ENCODE results near the gene PSME3. TPM values are rescaled to one million over a fixed set of nuclear protein-coding genes. Genes with fewer than 3 reads are reported as not detected.
"Not testable (repeated sequence)": the region's sequence is repeated elsewhere in the genome, so short reads cannot be mapped to it uniquely, and the experiment has no call there.

The PSME3 gene
- total and polyA plus RNA-seq, 9 of the 15 experiments (the other 6 are each of a cell fraction or from before 2014, with no cell fraction given): 31.2 to 275 (median 141) TPM

DNA sequence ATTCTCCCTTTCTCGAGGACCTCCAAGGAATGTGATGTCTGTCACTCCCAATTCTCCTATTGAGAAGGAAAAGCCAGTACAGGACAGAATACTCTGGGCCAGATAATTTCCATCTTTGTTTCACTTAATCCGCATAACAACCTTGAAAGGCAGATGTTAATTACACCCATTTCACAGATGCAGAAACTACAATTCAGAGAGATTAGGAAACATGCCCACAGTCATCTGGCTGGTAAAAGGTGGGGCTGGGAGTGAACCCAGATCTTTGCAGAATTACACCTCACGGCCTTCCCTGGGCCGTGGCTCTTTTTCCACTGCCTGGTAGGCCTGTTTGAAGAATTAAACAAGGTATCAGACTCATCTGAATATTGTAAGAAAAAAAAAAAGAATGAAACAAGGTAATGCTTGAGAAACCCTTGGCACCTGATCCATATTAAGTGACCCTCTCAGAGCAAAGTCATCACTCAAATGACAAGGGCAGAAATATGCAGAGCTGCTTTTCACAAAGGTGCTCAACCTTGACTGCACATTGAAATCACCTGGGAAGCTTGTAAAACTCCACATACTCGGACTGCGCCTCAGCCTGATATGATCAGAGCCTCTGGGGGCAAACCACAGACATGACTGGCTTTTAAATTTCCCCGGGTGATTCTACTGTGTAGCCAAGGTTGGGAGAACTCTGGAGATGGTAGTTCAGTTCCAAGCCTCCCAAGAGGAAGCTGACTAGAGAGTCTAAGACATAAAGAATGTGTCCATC lies 50.8 kb downstream of the PSME3 start:
- Histone ChIP-seq H3K36me3 (ENCODE audit: control insufficient read depth, insufficient read depth, low read length) (no peaks in the 10 kb centered on the region), H4K20me1 (replicated peaks; ENCODE audit: control insufficient read depth, insufficient read depth, low read length) (no peaks in the 10 kb centered on the region), H3K4me2 (ENCODE audit: insufficient read depth, low read length) (no peak overlapping the region), H3K4me3 (no peak overlapping the region), H3K27ac (ENCODE audit: extremely low read depth, low read depth, low read length) (no peak overlapping the region), H3K9ac (ENCODE audit: insufficient read depth in 1 of 2, low read depth in 2 of 2, low read length in 2 of 2) (no peak overlapping the region), H3K27me3 (ENCODE audit: control insufficient read depth in 2 of 2, insufficient read depth in 2 of 2, low read length in 2 of 2) (no peaks in the 10 kb centered on the region), H3K4me1 (replicated peaks in 1 of 2; ENCODE audit: control insufficient read depth in 2 of 2, insufficient read depth in 2 of 2, low read length in 2 of 2) (peaks cover 3 to 7% of the 10 kb centered on the region in 2 experiments; a peak in 2 of 5 replicates), H3K9me3 (replicated peaks; ENCODE audit: control insufficient read depth, insufficient read depth, low read depth, low read length) (no peaks in the 10 kb centered on the region), H3K9me1 (ENCODE audit: control insufficient read depth, insufficient read depth, low read length) (no peaks in the 10 kb centered on the region), H3K79me2 (ENCODE audit: control insufficient read depth, insufficient read depth, low read length) (no peaks in the 10 kb centered on the region), H2AFZ (ENCODE audit: low read depth, low read length) (no peak overlapping the region)
- WGBS (ENCODE audit: insufficient coverage, low coverage, missing lambda C conversion rate): 16% methylated on average over 7 of the region's 7 CpGs
- no peak; the same call in 2 of the 3 replicates for ATAC-seq
- BruUV-seq (replicated peaks): no TSS peak
- TF ChIP-seq RBM25 (IDR thresholded peaks at IDR 0.05; ENCODE audit: low read depth, low read length, severe bottlenecking): peak; percentile 60
- TF ChIP-seq, protein P1, sequence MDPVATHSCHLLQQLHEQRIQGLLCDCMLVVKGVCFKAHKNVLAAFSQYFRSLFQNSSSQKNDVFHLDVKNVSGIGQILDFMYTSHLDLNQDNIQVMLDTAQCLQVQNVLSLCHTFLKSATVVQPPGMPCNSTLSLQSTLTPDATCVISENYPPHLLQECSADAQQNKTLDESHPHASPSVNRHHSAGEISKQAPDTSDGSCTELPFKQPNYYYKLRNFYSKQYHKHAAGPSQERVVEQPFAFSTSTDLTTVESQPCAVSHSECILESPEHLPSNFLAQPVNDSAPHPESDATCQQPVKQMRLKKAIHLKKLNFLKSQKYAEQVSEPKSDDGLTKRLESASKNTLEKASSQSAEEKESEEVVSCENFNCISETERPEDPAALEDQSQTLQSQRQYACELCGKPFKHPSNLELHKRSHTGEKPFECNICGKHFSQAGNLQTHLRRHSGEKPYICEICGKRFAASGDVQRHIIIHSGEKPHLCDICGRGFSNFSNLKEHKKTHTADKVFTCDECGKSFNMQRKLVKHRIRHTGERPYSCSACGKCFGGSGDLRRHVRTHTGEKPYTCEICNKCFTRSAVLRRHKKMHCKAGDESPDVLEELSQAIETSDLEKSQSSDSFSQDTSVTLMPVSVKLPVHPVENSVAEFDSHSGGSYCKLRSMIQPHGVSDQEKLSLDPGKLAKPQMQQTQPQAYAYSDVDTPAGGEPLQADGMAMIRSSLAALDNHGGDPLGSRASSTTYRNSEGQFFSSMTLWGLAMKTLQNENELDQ (CRISPR knock-in tag; IDR thresholded peaks at IDR 0.05; ENCODE audit: borderline replicate concordance): no peak
- ChIA-PET POLR2A (interaction anchor here (1.5 kb wide), 1 partner anchor 15 kb away, joined by 3 read pairs; no protein-coding TSS in a partner anchor), CTCF (ENCODE audit: low intra/inter-chr PET ratio) (no interaction called here)
- no peak for DNase-seq (ENCODE audit: extremely low read depth in 1 of 4, low spot score in 3 of 4)
- intact Hi-C loops (cut with micrococcal nuclease): loop anchor here (5.0 kb wide), 1 partner anchor 38 kb away; no protein-coding TSS in a partner anchor
- peak; percentile 40 for FAIRE-seq
- in situ Hi-C loops (cut with MboI): no loop called here

DNA sequence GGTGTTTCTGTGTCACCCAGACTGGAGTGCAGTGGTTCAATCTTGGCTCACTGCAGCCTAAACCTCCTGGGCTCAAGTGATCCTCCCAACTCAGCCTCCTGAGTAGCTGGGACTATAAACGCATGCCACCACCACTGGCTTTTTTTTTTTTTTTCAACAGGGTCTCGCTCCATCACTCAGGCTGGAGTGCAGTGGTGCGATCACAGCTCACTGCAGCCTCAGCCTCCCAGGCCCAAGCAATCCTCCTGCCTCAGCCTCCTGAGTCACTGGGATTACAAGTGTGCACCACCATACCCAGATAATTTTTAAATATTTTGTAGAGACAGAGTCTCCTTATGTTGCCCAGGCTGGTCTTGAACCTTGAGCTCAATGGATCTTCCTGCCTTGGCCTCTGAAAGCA lies 52.6 kb downstream of the PSME3 start:
- H3K79me2 ChIP-seq (ENCODE audit: control insufficient read depth, insufficient read depth, low read length); H3K27ac ChIP-seq (ENCODE audit: extremely low read depth, low read depth, low read length); H3K9me3 ChIP-seq (replicated peaks; ENCODE audit: control insufficient read depth, insufficient read depth, low read depth, low read length); BruUV-seq (replicated peaks); H3K27me3 ChIP-seq (ENCODE audit: control insufficient read depth in 2 of 2, insufficient read depth in 2 of 2, low read length in 2 of 2); H3K4me3 ChIP-seq; H3K9me1 ChIP-seq (ENCODE audit: control insufficient read depth, insufficient read depth, low read length); intact Hi-C loops (cut with micrococcal nuclease); ATAC-seq; DNase-seq (ENCODE audit: extremely low read depth in 1 of 4, low spot score in 3 of 4); H4K20me1 ChIP-seq (replicated peaks; ENCODE audit: control insufficient read depth, insufficient read depth, low read length); H3K9ac ChIP-seq (ENCODE audit: insufficient read depth in 1 of 2, low read depth in 2 of 2, low read length in 2 of 2); in situ Hi-C loops (cut with MboI); FAIRE-seq; H3K4me2 ChIP-seq (ENCODE audit: insufficient read depth, low read length); H3K36me3 ChIP-seq (ENCODE audit: control insufficient read depth, insufficient read depth, low read length); H2AFZ ChIP-seq (ENCODE audit: low read depth, low read length); H3K4me1 ChIP-seq (replicated peaks in 1 of 2; ENCODE audit: control insufficient read depth in 2 of 2, insufficient read depth in 2 of 2, low read length in 2 of 2); POLR2A ChIA-PET; CTCF ChIA-PET (ENCODE audit: low intra/inter-chr PET ratio): not testable (repeated sequence)
- 100% methylated on average over 1 of the region's 3 CpGs for WGBS (ENCODE audit: insufficient coverage, low coverage, missing lambda C conversion rate)

All from K562 (cell line).